GM12891 (cell line): ENCODE measurements around the gene MZT2B.

ENCODE experiments used
- POLR2A ChIP-seq: IDR thresholded peaks from 2 replicates; pipeline ENCODE4 v1.6.1; 2011; ENCODE audit warnings: low read depth, low read length, control low read depth
- POLR2AphosphoS5 ChIP-seq: IDR thresholded peaks from 2 replicates; pipeline ENCODE4 v1.6.1; 2011; ENCODE audit warnings: low read depth, low read length, control low read depth
- POU2F2 ChIP-seq: IDR thresholded peaks from 2 replicates; pipeline ENCODE4 v1.6.1; 2011; ENCODE audit warnings: low read depth, mild to moderate bottlenecking, control low read depth, low read length, moderate library complexity
- SPI1 ChIP-seq: IDR thresholded peaks from 2 replicates; pipeline ENCODE4 v1.6.1; 2011; ENCODE audit warnings: low read depth, low read length, control low read depth
- TAF1 ChIP-seq: IDR thresholded peaks from 2 replicates; pipeline ENCODE4 v1.6.1; 2011; ENCODE audit warnings: low read depth, low read length, control low read depth

GRCh38 chr2:130231656-130232055, 49.6 kb downstream of the MZT2B start:
- no peak for TF ChIP-seq POLR2AphosphoS5
- no peak for TF ChIP-seq POLR2A
- no peak for TF ChIP-seq POU2F2
- TF ChIP-seq TAF1, result no peak
- TF ChIP-seq SPI1, result no peak
